ENCODE measurements around the gene PPM1D. TPM values are rescaled to one million over a fixed set of nuclear protein-coding genes. Genes with fewer than 3 reads are reported as not detected.
A peak's percentile ranks its signal among the peaks of the same experiment; 100 is the strongest.

Gene PPM1D
- total and polyA plus RNA-seq, 2 of the 13 experiments (the other 11 are each of a cell fraction or from before 2014, with no cell fraction given): 8.0 to 26.2 TPM

DNA sequence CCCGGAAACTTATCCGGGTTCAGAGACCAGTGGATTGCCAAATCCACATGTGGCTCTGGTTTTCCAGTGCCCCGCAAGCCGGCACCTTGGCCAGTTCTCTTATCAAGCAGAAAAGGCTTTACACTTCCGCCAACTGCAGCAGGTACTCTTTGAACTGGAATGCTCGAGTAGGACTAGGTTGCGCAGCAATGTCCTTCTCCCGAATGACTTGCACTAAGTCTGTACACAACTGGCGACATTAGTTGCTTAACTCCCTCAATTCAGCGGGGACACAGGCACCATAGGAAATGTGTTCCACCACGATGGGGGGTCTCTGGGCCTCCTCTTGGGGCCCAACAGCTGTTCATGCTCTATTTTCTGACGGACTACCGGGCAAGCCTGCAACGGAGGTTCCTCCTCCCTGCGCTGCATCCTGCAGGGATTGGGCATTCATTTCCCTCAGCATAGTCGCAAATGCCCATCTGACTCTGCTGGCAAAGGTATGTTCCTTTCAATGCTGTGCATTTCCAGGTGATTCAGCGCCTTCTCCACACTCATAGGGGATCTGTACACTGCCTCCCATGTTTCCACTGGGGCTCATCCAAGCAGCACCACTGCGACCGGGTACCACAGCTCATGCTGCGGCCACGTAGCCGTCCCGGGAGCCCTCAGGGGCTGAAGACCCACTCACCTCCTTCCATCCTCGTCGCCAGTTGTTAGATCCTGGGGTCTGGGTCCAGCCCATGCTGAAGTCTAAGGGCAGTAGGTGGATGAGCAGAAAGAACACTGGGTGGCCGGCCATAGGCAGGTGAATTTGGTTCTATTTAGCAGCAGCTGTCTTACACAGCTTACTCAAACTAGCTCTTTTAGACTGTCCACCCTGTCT lies 39.8 kb upstream of the PPM1D start (continued):
- TF ChIP-seq, protein P1, sequence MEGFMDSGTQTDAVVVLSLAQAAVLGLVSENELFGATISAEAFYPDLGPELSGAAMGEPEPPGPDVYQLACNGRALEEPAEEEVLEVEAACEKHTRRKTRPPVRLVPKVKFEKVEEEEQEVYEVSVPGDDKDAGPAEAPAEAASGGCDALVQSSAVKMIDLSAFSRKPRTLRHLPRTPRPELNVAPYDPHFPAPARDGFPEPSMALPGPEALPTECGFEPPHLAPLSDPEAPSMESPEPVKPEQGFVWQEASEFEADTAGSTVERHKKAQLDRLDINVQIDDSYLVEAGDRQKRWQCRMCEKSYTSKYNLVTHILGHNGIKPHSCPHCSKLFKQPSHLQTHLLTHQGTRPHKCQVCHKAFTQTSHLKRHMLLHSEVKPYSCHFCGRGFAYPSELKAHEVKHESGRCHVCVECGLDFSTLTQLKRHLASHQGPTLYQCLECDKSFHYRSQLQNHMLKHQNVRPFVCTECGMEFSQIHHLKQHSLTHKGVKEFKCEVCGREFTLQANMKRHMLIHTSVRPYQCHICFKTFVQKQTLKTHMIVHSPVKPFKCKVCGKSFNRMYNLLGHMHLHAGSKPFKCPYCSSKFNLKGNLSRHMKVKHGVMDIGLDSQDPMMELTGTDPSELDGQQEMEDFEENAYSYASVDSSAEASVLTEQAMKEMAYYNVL (CRISPR knock-in tag; IDR thresholded peaks at IDR 0.05; ENCODE audit: borderline replicate concordance): peak; percentile 87; the same call in 1 of the 2 replicates
- peak; percentile 35; the same call in 1 of the 2 replicates for TF ChIP-seq ZBTB3 (CRISPR knock-in tag; IDR thresholded peaks at IDR 0.05; ENCODE audit: borderline replicate concordance, low read depth)
- 0 out of 2 replicates have a peak, but pooled peaks have one; percentile 34 for TF ChIP-seq ZNF563 (CRISPR knock-in tag; IDR thresholded peaks at IDR 0.05)
- peak; percentile 98 for TF ChIP-seq ZSCAN29 (CRISPR knock-in tag; conservative IDR thresholded peaks at IDR 0.05)
- TF ChIP-seq TMF1 (CRISPR knock-in tag; IDR thresholded peaks at IDR 0.05; ENCODE audit: low read depth): peak; percentile 75; the same call in 1 of the 2 replicates
- no peak for TF ChIP-seq RXRA (CRISPR knock-in tag; IDR thresholded peaks at IDR 0.05)
- TF ChIP-seq ZNF3 (CRISPR knock-in tag; IDR thresholded peaks at IDR 0.05): peak; percentile 78
- TF ChIP-seq TBL1XR1 (IDR thresholded peaks at IDR 0.05; ENCODE audit: borderline replicate concordance, low read length, partially characterized antibody): peak; percentile 17
- peak; percentile 83; the same call in 1 of the 2 replicates for TF ChIP-seq ZMAT3 (CRISPR knock-in tag; conservative IDR thresholded peaks at IDR 0.05)
- TF ChIP-seq SP2 (CRISPR knock-in tag; IDR thresholded peaks at IDR 0.05): peak; percentile 27; the same call in 1 of the 2 replicates
- no peak for TF ChIP-seq ZNF616 (CRISPR knock-in tag; IDR thresholded peaks at IDR 0.05; ENCODE audit: low read depth)
- peak; percentile 47; the same call in 1 of the 2 replicates for TF ChIP-seq GATA4 (IDR thresholded peaks at IDR 0.05; ENCODE audit: borderline replicate concordance, low read depth)
- peak; percentile 77 for TF ChIP-seq POLR2AphosphoS5 (IDR thresholded peaks at IDR 0.05; ENCODE audit: low read depth, low read length)
- TF ChIP-seq, protein P2, sequence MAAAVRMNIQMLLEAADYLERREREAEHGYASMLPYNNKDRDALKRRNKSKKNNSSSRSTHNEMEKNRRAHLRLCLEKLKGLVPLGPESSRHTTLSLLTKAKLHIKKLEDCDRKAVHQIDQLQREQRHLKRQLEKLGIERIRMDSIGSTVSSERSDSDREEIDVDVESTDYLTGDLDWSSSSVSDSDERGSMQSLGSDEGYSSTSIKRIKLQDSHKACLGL (CRISPR knock-in tag; IDR thresholded peaks at IDR 0.05): 0 out of 2 replicates have a peak, but pooled peaks have one; percentile 55
- TF ChIP-seq KLF13 (CRISPR knock-in tag; IDR thresholded peaks at IDR 0.05): no peak
- peak; percentile 61; the same call in 1 of the 2 replicates for TF ChIP-seq ZNF564 (CRISPR knock-in tag; IDR thresholded peaks at IDR 0.05)
- TF ChIP-seq, protein P3, sequence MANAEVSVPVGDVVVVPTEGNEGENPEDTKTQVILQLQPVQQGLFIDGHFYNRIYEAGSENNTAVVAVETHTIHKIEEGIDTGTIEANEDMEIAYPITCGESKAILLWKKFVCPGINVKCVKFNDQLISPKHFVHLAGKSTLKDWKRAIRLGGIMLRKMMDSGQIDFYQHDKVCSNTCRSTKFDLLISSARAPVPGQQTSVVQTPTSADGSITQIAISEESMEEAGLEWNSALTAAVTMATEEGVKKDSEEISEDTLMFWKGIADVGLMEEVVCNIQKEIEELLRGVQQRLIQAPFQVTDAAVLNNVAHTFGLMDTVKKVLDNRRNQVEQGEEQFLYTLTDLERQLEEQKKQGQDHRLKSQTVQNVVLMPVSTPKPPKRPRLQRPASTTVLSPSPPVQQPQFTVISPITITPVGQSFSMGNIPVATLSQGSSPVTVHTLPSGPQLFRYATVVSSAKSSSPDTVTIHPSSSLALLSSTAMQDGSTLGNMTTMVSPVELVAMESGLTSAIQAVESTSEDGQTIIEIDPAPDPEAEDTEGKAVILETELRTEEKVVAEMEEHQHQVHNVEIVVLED (CRISPR knock-in tag; IDR thresholded peaks at IDR 0.05; ENCODE audit: borderline replicate concordance): peak; percentile 65; the same call in 1 of the 2 replicates
- peak; percentile 29; the same call in 1 of the 2 replicates for TF ChIP-seq SNAPC2 (CRISPR knock-in tag; IDR thresholded peaks at IDR 0.05)
- no peak for TF ChIP-seq STAT5B (CRISPR knock-in tag; IDR thresholded peaks at IDR 0.05)
- TF ChIP-seq, protein P4, sequence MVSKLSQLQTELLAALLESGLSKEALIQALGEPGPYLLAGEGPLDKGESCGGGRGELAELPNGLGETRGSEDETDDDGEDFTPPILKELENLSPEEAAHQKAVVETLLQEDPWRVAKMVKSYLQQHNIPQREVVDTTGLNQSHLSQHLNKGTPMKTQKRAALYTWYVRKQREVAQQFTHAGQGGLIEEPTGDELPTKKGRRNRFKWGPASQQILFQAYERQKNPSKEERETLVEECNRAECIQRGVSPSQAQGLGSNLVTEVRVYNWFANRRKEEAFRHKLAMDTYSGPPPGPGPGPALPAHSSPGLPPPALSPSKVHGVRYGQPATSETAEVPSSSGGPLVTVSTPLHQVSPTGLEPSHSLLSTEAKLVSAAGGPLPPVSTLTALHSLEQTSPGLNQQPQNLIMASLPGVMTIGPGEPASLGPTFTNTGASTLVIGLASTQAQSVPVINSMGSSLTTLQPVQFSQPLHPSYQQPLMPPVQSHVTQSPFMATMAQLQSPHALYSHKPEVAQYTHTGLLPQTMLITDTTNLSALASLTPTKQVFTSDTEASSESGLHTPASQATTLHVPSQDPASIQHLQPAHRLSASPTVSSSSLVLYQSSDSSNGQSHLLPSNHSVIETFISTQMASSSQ (IDR thresholded peaks at IDR 0.05; ENCODE audit: low read depth): no peak
- TF ChIP-seq, protein P4 (CRISPR knock-in tag; IDR thresholded peaks at IDR 0.05; ENCODE audit: borderline replicate concordance): peak; percentile 57; the same call in 1 of the 2 replicates

All from HepG2 (cell line).